HG02943 (cell line): ENCODE data around the gene HOXC9.

ENCODE experiments used
- ATAC-seq: cut with Tn5 transposase; IDR thresholded peaks from one replicate; pipeline ENCODE4 v1.9.1; 2021; ENCODE audit warnings: mild to moderate bottlenecking, low read depth, moderate library complexity; ENCODE audit not compliant: unreplicated experiment

The HOXC9 gene

DNA sequence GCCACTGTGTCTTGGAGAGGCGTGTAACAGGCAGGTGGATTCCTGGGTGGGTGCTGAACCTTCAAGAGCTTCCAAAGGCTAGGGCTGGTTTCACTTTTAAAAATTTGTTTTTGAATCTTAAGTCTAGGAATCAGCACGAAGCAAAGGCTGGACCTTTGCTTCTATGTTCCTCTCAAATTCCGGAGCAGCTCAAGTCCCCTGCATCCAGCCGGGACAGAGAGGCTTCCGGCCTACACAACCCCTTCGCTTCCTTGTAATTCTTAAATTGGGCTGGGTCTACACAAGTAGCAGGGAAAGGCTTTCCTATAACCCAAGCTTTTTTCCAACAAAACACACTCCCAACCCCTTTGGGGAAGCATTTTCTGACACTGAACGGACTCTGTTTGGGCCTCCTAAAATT lies 37.0 kb upstream of the HOXC9 start:
- ATAC-seq = no peak

GRCh38 chr12:53963434-53964314 lies 36.3 kb upstream of the HOXC9 start:
- no peak for ATAC-seq

GRCh38 chr12:53964315-53964713 lies 35.6 kb upstream of the HOXC9 start:
- ATAC-seq = no peak

DNA sequence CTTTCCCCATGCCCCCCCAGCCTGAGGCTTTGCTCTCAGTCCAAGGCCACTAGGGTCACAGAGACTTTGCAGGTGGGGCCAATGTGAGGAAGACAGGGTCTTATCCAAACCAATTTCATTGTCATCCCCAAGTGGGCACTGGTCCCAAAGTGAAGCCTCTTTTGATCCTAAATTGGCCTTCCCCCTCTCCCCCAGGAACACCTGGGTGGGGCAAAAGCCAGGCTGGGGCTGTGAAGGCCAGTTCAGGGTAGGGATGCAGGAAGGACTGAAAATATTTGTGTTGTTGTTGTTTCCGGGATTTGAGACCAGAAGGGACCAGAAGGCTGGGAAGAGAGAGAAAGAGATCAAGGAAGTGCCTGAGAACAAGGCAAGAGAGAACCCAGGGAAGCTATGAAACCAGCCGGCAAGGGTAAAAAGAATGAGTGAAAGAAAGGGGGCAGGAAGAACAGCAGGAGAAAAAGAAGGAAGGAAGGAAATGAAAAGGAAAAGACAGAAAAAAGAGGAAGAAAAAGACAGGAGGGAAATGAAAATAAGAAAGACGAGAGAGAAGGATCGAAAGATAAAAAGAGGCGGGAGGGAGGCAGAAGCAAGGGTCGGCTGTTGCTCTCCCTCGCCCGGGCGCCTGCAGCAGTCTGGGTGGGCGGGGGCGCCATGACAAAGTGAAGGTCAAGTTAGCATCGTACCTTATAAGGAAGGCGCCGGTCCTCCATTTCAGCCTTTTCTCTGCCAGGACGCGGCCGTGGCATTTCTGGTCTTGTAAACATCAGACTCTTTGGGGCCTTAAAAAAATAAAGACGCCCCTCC lies 34.5 kb upstream of the HOXC9 start:
- ATAC-seq = no peak

DNA sequence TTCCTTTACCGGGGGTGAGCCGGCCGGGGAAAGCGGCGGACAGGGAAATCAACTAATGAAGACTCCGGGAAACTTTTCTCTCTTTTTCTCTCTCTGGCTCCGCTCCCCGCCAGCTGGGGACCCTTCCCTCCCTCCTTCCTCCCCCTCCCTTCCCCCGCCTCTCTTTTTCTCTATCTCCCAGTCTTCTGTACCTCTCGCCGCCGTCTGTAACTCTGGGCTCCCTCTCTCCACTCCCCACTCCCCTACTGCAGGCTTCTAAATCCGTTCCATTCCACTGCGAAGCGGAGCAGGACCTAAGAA lies 33.9 kb upstream of the HOXC9 start:
- no peak for ATAC-seq

DNA sequence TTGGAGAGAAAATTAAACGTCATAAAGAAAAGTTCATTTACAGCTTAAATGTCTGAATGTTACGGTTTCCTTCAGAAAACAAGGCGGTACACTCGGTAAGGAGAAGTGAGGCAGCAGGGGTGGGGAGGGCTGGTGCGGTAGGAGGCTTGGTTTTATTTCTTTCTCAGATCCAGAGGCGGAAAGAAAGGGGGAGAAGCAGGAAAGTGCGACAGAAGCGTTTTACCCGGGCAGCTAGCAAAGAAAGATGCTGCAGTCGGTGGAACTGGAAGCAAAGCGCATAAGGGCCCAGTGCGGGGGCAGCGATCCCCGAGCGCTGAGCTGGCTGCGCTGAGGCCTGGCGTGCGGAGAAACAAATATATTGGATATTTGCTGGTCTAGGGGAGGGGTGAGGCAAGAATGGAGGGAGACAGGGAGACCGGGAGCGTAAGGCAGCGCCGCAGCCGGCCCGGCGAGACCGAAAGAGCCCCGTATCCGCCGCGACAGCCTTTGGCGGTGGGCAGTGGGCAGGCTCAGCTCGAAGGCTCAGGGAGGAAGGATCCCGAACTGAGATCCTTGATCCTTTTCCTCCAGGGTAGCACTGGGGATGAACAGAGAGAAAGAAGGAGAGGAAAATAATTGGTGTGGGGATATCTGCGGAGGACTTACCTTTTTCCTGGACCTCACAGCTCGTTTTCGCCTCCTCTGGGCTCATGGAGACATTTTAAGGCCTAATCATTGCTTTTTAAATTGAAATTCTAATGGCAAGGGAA lies 33.4 kb upstream of the HOXC9 start:
- ATAC-seq = no peak

- ATAC-seq = no peak
These were observed 32.5 kb upstream of the HOXC9 start for GRCh38 chr12:53967421-53967925.

DNA sequence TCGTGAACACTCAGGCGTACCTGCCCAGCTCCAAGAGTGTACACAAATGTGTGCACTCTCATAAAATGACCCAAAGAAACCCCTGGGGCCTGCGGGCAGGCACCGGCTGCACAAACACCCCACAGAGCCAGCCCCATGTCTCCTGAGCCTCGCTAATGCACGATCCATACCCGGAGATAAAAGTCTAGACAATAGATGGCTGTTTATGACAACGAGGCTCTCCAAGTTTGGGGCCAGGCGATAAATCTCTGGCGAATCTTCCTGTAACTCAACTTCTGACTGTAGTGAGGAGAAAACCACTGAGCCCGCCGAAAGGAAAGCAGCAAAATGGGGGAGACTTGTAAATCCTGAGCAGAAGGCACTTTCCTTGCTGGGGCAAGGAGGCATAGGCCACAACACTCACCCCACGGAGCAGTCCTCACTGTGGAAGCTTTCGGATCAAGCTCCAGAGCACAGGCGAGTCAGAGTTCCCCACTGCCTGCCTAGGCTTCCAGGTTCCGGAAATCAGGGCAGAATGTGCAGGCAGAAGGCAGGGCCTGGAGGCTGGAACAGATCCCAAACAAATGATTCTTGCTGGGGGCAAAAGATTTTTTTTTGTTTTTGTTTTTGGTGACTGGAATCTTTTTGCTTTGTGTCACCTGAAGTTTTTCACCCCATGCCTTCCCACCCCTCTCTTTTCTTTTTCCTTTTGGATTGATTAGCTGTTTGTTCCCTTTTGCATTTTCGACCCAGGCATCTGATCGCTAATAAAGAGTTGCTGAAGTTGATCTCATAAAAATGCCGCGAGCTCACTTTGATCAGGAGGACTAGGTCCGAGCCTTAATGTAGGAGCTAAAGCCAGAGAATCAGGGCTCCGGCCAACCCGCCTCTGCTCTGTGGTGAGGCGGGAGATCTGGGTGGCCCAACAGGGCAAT lies 31.5 kb upstream of the HOXC9 start:
- no peak for ATAC-seq

GRCh38 chr12:53969588-53970259 lies 30.2 kb upstream of the HOXC9 start:
- no peak for ATAC-seq

DNA sequence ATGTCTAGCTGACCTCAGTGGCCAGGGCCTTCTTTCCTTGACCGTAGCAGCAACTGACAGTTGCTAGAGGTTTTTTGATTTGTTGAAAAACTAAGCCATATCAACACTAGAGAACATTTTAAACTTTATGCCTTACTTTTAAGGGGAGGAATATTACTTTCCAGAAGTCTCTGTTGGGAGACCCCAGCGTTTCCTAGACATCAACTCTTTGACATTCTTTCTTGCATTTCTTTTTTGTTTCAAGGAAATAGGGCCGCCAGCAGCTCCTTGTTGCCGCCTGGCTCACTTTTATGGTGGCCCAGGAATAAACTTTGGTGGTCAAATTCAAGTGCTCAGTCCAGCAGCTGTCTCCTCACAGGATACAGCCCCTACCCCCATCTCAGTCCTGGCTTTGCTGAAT lies 29.5 kb upstream of the HOXC9 start:
- no peak for ATAC-seq

DNA sequence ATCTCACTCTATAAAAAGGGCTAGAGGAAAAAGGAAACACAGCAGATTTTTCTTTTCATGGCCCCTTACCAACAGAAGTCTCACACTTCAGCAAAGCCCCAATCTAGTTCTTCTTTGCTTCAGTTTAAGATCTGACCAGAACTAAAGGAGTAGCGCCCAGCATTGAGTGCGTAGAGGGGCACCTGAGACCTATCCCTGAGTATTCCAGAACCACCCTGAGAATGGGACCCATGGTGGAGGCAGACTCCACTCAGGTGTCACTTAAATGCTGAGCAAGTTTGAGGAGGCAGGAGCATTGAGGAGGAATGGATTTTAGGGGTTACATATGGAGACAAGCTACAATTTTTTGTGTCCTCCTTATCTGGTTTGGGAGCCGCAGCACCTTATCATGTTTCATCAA lies 28.8 kb upstream of the HOXC9 start:
- ATAC-seq = no peak

DNA sequence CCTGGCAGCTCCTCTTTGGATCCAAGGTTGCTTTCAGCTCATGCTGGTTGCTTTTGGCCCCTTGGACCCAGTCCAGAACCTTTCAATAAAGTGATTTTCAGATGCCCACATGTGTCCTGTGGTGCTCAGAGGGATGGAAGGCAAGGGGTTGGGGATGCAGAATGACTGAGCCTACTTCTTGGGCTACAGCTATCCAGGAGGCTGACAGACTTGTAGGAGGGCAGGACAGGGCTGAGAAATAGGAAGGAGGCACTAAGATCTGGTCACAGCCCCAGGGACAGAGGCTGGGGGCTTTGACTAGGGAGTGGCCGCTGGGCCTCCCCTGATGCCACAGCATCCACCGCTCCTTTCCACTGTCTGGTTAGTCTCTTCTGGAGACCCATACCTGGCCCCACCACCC lies 28.3 kb upstream of the HOXC9 start:
- ATAC-seq = no peak

DNA sequence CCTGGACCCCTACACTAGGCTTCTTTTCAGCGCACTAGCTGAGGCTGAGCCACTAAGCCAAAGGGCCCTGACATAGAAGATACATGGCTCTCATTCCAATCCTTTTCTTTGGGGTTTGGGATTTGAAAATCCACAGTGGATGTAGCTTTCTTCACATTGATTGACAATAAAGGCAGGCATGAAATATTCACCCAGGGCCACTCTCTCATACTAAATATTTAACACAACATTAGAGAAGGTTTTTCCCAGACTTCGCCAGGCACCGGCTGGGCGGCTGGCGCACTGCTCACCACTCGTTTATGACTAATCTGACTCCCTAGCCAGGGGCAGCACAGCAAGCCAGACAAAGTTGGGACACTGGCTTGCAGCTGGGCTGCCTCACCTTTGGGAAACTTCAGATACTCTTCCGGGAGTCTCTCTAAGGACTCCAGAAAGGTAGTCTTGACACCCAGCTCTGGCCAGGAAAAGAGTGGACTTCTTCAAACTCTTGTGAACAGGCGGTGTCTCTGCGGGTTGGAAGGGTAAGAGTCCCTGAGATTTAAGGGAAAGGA lies 27.7 kb upstream of the HOXC9 start:
- ATAC-seq = no peak

- no peak for ATAC-seq
These were observed 27.2 kb upstream of the HOXC9 start, which contains the start of gene HOXC11 for GRCh38 chr12:53972722-53973235. Gene HOXC11 (plus strand): TSS chr12:53973126. CDS start chr12:53973242, 116 bp downstream.

GRCh38 chr12:53973236-53974042 lies 26.5 kb upstream of the HOXC9 start:
- ATAC-seq = no peak

GRCh38 chr12:53974084-53975063 lies 25.6 kb upstream of the HOXC9 start, which contains the start of gene HOTAIR:
Gene HOTAIR (minus strand): TSS chr12:53974954.
- no peak for ATAC-seq

GRCh38 chr12:53975064-53975471 lies 24.9 kb upstream of the HOXC9 start:
- ATAC-seq = no peak
